Sigmoid colon (tissue), 7 donors: Measurements from ENCODE around the gene CBFA2T2. TPM values are rescaled to one million over a fixed set of nuclear protein-coding genes. Genes with fewer than 3 reads are reported as not detected.
A peak's percentile ranks its signal among the peaks of the same experiment; 100 is the strongest.
"Not testable (repeated sequence)": the region's sequence is repeated elsewhere in the genome, so short reads cannot be mapped to it uniquely, and the experiment has no call there.

Experiments used
- DNase-seq: peaks from one replicate; pipeline ENCODE4 v3.0.0-alpha.2; 2019
- H3K27ac ChIP-seq, 4 donors: fragments of 200-600 bp; sonication (generic); one replicate each; pipeline ENCODE4 v1.5.1; 2016 to 2019; ENCODE audit warnings: mild to moderate bottlenecking in 1 of 4
- H3K27me3 ChIP-seq, 3 donors: fragments of 200-600 bp; sonication (generic); one replicate each; pipeline ENCODE4 v1.5.1; 2019; ENCODE audit warnings: mild to moderate bottlenecking in 1 of 3
- H3K36me3 ChIP-seq, 4 donors: fragments of 200-600 bp; sonication (generic); one replicate each; pipeline ENCODE4 v1.5.1; 2016 to 2019
- H3K4me1 ChIP-seq, 4 donors: fragments of 200-600 bp; sonication (generic); one replicate each; pipeline ENCODE4 v1.5.1; 2017 to 2019
- H3K4me3 ChIP-seq, 4 donors: fragments of 200-600 bp; sonication (generic); one replicate each; pipeline ENCODE4 v1.5.1; 2017 to 2019; ENCODE audit warnings: mild to moderate bottlenecking in 2 of 4, moderate library complexity in 1 of 4
- H3K9me3 ChIP-seq, 4 donors: fragments of 200-600 bp in 3 of 4; sonication (generic) in 3 of 4; one replicate each; pipeline versions ENCODE4 v1.5.1 to v1.6.1; 2013 to 2019
- CTCF ChIP-seq, 4 experiments: fragments of 450-650 bp in 3 of 4; fragments of 200-600 bp in 1 of 4; IDR thresholded peaks; one replicate each; pipeline ENCODE4 v1.5.1; 2016 to 2019; ENCODE audit warnings: antibody characterized with exemption in 4 of 4, mild to moderate bottlenecking in 3 of 4, moderate library complexity in 2 of 4
- EP300 ChIP-seq, 4 donors: sonication (generic); formaldehyde crosslinking; IDR thresholded peaks; one replicate each; pipeline ENCODE4 v1.6.1; 2017; ENCODE audit warnings: antibody characterized with exemption in 4 of 4
- POLR2A ChIP-seq, 2 donors: fragments of 450-650 bp; IDR thresholded peaks; one replicate each; pipeline ENCODE4 v1.6.1; 2016; ENCODE audit warnings: antibody characterized with exemption in 2 of 2, mild to moderate bottlenecking in 2 of 2, moderate library complexity in 2 of 2
- POLR2AphosphoS5 ChIP-seq, 4 donors: sonication (generic); formaldehyde crosslinking; IDR thresholded peaks; one replicate each; pipeline ENCODE4 v1.6.1; 2017; ENCODE audit warnings: antibody characterized with exemption in 4 of 4
- WGBS, 2 donors: extraction: QIAGEN DNeasy Blood & Tissue Kit; methylation state at CpG; one replicate each; pipeline ENCODE4 v1.1.7; 2013; 5-methylcytosine and 5-hydroxymethylcytosine counted together
- intact Hi-C: fragments of 100-400 bp; cut with DNase I; formaldehyde crosslinking; loops from one replicate; pipeline ENCODE4 v1.15.1; 2023
- polyA plus RNA-seq, 3 donors: library from polyadenylated mRNA; stranded (reverse); fragments of 200-250 nt; gene quantifications; one replicate each; pipeline ENCODE4 v1.2.3, GENCODE V29; 2013
- total RNA-seq, 4 donors: library from RNA; depleted of rRNA; stranded (reverse); fragments of >200 nt; gene quantifications; one replicate each; pipeline ENCODE4 v1.1.0, GENCODE V29; 2016
- donor health status: healthy with polysubstance abuse.
- donor health status: Bipolar disorder and iron deficiency.
- donor health status: healthy.

CBFA2T2 gene
- total and polyA plus RNA-seq, 7 donors: 5.4 to 26.0 (median 17.1) TPM

GRCh38 chr20:33569802-33570391 lies 80.0 kb downstream of the CBFA2T2 start:
- H3K9me3 ChIP-seq: no peaks in the 10 kb centered on the region
- peak overlapping the region; percentile 7 to 79 (median 46) for H3K27ac ChIP-seq
- H3K27me3 ChIP-seq: no peaks in the 10 kb centered on the region
- TF ChIP-seq EP300 (IDR thresholded peaks at IDR 0.05) (no peak), POLR2AphosphoS5 (IDR thresholded peaks at IDR 0.05) (no peak), POLR2A (IDR thresholded peaks at IDR 0.05) (no peak), CTCF (IDR thresholded peaks at IDR 0.05) (no peak)
- WGBS, 2 donors: 94% methylated on average over 5 of the region's 5 CpGs
- no peak for DNase-seq
- intact Hi-C loops: no loop called here
- H3K4me3 ChIP-seq: no peak overlapping the region
- no peaks in the 10 kb centered on the region for H3K36me3 ChIP-seq
- H3K4me1 ChIP-seq: peaks cover 0 to 58% (median 41%) of the 10 kb centered on the region in 4 donors

GRCh38 chr20:33570743-33571142 lies 80.8 kb downstream of the CBFA2T2 start:
- no peaks in the 10 kb centered on the region for H3K27me3 ChIP-seq
- peaks cover 0 to 60% (median 42%) of the 10 kb centered on the region in 4 donors for H3K4me1 ChIP-seq
- no peaks in the 10 kb centered on the region for H3K9me3 ChIP-seq
- TF ChIP-seq POLR2AphosphoS5 (IDR thresholded peaks at IDR 0.05) (no peak), EP300 (IDR thresholded peaks at IDR 0.05) (no peak), CTCF (IDR thresholded peaks at IDR 0.05) (no peak), POLR2A (IDR thresholded peaks at IDR 0.05) (no peak)
- WGBS, 2 donors: 85 to 91% methylated on average over 1 of the region's 1 CpG
- no peaks in the 10 kb centered on the region for H3K36me3 ChIP-seq
- H3K4me3 ChIP-seq: no peak overlapping the region
- peak overlapping the region in 3 of 4 donors; percentile 46 to 79 (median 47) for H3K27ac ChIP-seq
- intact Hi-C loops: no loop called here
- no peak for DNase-seq

GRCh38 chr20:33573268-33573667 lies 83.4 kb downstream of the CBFA2T2 start:
- H3K27ac ChIP-seq, intact Hi-C loops, DNase-seq, H3K27me3 ChIP-seq, H3K4me3 ChIP-seq, H3K9me3 ChIP-seq, H3K36me3 ChIP-seq: not testable (repeated sequence)
- WGBS, 2 donors: 89 to 95% methylated on average over 5 of the region's 5 CpGs
- H3K4me1 ChIP-seq: peaks cover 0 to 62% (median 45%) of the 10 kb centered on the region in 4 donors

GRCh38 chr20:33575282-33575681 lies 85.4 kb downstream of the CBFA2T2 start:
- Histone ChIP-seq H3K36me3 (no peaks in the 10 kb centered on the region), H3K4me3 (no peak overlapping the region), H3K27me3 (no peaks in the 10 kb centered on the region), H3K27ac (no peak overlapping the region), H3K9me3 (no peaks in the 10 kb centered on the region), H3K4me1 (peaks cover 0 to 42% (median 25%) of the 10 kb centered on the region in 4 donors)
- no peak for DNase-seq
- intact Hi-C loops: no loop called here
- no peak for TF ChIP-seq POLR2AphosphoS5 (IDR thresholded peaks at IDR 0.05)
- TF ChIP-seq CTCF (IDR thresholded peaks at IDR 0.05): no peak
- TF ChIP-seq POLR2A (IDR thresholded peaks at IDR 0.05): no peak
- TF ChIP-seq EP300 (IDR thresholded peaks at IDR 0.05): no peak
- 86 to 90% methylated on average over 3 of the region's 3 CpGs for WGBS, 2 donors

- WGBS, 2 donors: 49 to 71% methylated on average over 4 of the region's 4 CpGs
- H3K9me3 ChIP-seq: no peaks in the 10 kb centered on the region
- H3K4me3 ChIP-seq: no peak overlapping the region
- H3K4me1 ChIP-seq: peaks cover 0 to 31% (median 19%) of the 10 kb centered on the region in 4 donors
- intact Hi-C loops: no loop called here
- H3K36me3 ChIP-seq: no peaks in the 10 kb centered on the region
- no peak for DNase-seq
- peak overlapping the region in 2 of 4 donors; percentile 2 to 16 for H3K27ac ChIP-seq
- TF ChIP-seq EP300 (IDR thresholded peaks at IDR 0.05) (no peak), CTCF (IDR thresholded peaks at IDR 0.05) (no peak), POLR2A (IDR thresholded peaks at IDR 0.05) (no peak), POLR2AphosphoS5 (IDR thresholded peaks at IDR 0.05) (no peak)
- no peaks in the 10 kb centered on the region for H3K27me3 ChIP-seq
These were observed 86.7 kb downstream of the CBFA2T2 start for GRCh38 chr20:33576432-33577125.
